Stimulated activated naive CD8-positive, alpha-beta T cell treated with anti-CD3 and anti-CD28 coated beads, Interleukin-15, Interleukin-2, amounts not matched to agents 100 ng/mL and 50 ng/mL, for 24 hours (primary cell): Measurements from ENCODE around the gene GNG8.

Source experiments
- H3K27ac Mint-ChIP-seq: one replicate; pipeline ENCODE4 v1.8.0; 2021; ENCODE audit warnings: mild to moderate bottlenecking, mixed read lengths
- H3K27me3 Mint-ChIP-seq: one replicate; pipeline ENCODE4 v1.8.0; 2021; ENCODE audit warnings: mixed read lengths
- H3K36me3 Mint-ChIP-seq: one replicate; pipeline ENCODE4 v1.8.0; 2021; ENCODE audit warnings: low read depth, mixed read lengths
- H3K4me1 Mint-ChIP-seq: one replicate; pipeline ENCODE4 v1.8.0; 2021; ENCODE audit warnings: low read depth, mixed read lengths
- H3K4me3 Mint-ChIP-seq: one replicate; pipeline ENCODE4 v1.8.0; 2021; ENCODE audit warnings: mild to moderate bottlenecking, mixed read lengths
- H3K9me3 Mint-ChIP-seq: one replicate; pipeline ENCODE4 v1.8.0; 2021; ENCODE audit warnings: mixed read lengths

Gene GNG8

DNA sequence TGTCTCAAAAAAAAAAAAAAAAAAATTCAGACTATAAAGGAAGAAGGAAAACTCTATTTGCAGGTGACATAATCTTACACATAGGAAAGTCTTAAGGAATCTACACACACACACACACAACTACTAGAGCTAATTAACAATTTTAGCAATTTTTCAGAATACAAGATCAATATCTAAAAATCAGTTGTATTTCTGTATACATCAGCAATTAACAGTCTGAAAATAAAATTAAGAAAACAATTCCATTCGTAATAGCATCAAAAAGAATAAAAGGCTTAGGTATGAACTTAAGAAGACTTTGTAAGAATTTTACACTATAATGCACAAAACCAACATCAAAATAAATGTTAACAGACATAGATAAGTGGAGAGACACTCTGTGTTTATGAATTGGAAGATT lies 50.5 kb downstream of the GNG8 start:
- no peak overlapping the region for H3K27ac Mint-ChIP-seq
- H3K4me3 Mint-ChIP-seq, result no peak overlapping the region
- H3K36me3 Mint-ChIP-seq, result no peaks in the 10 kb centered on the region
- H3K9me3 Mint-ChIP-seq, result no peaks in the 10 kb centered on the region
- no peaks in the 10 kb centered on the region for H3K27me3 Mint-ChIP-seq
- H3K4me1 Mint-ChIP-seq, result no peaks in the 10 kb centered on the region
